SU-DHL-6 (cell line): ENCODE data around the gene NME9.

Source experiments
- H2AFZ ChIP-seq: fragments of 200-600 bp; sonication (generic); 2 replicates; pipeline ENCODE4 v1.6.1; 2014; ENCODE audit warnings: low read depth, mild to moderate bottlenecking, moderate library complexity, mixed read lengths, antibody characterized with exemption, low read length; ENCODE audit not compliant: severe bottlenecking
- H3F3A ChIP-seq: fragments of 200-600 bp; shearing (Covaris generic); 2 replicates; pipeline ENCODE4 v1.6.0; 2016; ENCODE audit warnings: antibody characterized with exemption, mild to moderate bottlenecking; ENCODE audit not compliant: insufficient read depth
- H3K27ac ChIP-seq: fragments of 200-600 bp; sonication (generic); 2 replicates; pipeline ENCODE4 v1.5.1; 2016; ENCODE audit warnings: low read depth, mild to moderate bottlenecking, low read length, moderate library complexity, mixed read lengths
- H3K27me3 ChIP-seq: fragments of 200-600 bp; sonication (generic), shearing (Covaris generic); 2 replicates; pipeline ENCODE4 v1.6.0; 2014; ENCODE audit warnings: mild to moderate bottlenecking, low read length
- H3K36me3 ChIP-seq: fragments of 200-600 bp; sonication (generic); 2 replicates; pipeline ENCODE4 v1.6.1; 2014; ENCODE audit warnings: mild to moderate bottlenecking, low read length, mixed read lengths
- H3K4me2 ChIP-seq: fragments of 300-600, 200-600 bp; shearing (Covaris generic), sonication (generic); 2 replicates; pipeline ENCODE4 v1.6.0; 2014; ENCODE audit warnings: low read length, low read depth, mild to moderate bottlenecking; ENCODE audit not compliant: poor library complexity, severe bottlenecking
- H3K4me3 ChIP-seq: fragments of 200-600 bp; sonication (generic); 2 replicates; pipeline ENCODE4 v1.5.1; 2014; ENCODE audit warnings: antibody characterized with exemption, low read length, mild to moderate bottlenecking, mixed read lengths; ENCODE audit not compliant: insufficient read depth, poor library complexity, severe bottlenecking
- H3K79me2 ChIP-seq: fragments of 200-600 bp; sonication (generic); 2 replicates; pipeline ENCODE4 v1.6.1; 2014; ENCODE audit warnings: mild to moderate bottlenecking, low read length, moderate library complexity; ENCODE audit not compliant: insufficient read depth
- H3K9ac ChIP-seq: fragments of 200-600 bp; sonication (generic); 2 replicates; pipeline ENCODE4 v1.7.0; 2014; ENCODE audit warnings: mild to moderate bottlenecking, low read length
- H3K9me2 ChIP-seq: fragments of 200-600 bp; sonication (generic); replicated peaks from 2 replicates; pipeline ENCODE4 v1.6.1; 2014; ENCODE audit warnings: low read length; ENCODE audit not compliant: insufficient read depth
- H3K9me3 ChIP-seq: fragments of 200-600 bp; sonication (generic); 2 replicates; pipeline ENCODE4 v1.6.1; 2014; ENCODE audit warnings: low read length, mixed read lengths; ENCODE audit not compliant: insufficient read depth
- H4K20me1 ChIP-seq: fragments of 200-600 bp; sonication (generic); 2 replicates; pipeline ENCODE4 v1.6.1; 2014; ENCODE audit warnings: low read depth, mild to moderate bottlenecking, antibody characterized with exemption, low read length, moderate library complexity, mixed read lengths
- EZH2phosphoT487 ChIP-seq: fragments of 200-600 bp; sonication (generic), shearing (Covaris generic); conservative IDR thresholded peaks from 2 replicates; pipeline ENCODE4 v1.6.1; 2018; ENCODE audit warnings: mild to moderate bottlenecking, antibody characterized with exemption, low read length, moderate library complexity, mixed read lengths
- TF ChIP-seq, protein P1 (sequence below): fragments of 200-600 bp; sonication (generic); IDR thresholded peaks from one replicate; pipeline ENCODE4 v1.5.1; 2017; ENCODE audit warnings: antibody characterized with exemption, mild to moderate bottlenecking, low read length, moderate library complexity; ENCODE audit not compliant: insufficient read depth, poor library complexity, severe bottlenecking

Gene NME9

DNA sequence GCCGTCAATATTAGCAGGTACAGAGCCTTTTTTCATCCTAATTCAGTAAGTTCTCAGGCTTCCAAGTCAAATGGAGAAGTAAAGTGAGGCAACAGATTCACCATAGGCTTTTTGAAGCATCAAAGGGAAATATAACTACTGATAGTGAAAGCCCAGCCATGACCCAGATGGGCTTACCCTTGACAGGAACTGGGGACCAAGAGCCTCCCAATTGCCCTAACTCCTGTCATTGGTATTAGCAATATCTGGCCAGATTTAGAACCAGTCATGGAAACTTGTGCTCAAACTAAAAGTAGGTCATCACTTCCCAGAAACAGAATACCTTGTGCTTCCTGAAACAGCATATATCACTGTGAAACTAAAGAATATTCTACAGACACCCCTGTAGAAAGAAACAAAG is 33.0 kb downstream of the NME9 start:
- Histone ChIP-seq H4K20me1 (no peaks in the 10 kb centered on the region), H3K9me3 (no peaks in the 10 kb centered on the region), H3K79me2 (no peaks in the 10 kb centered on the region), H3K27me3 (no peaks in the 10 kb centered on the region), H3K9me2 (no peaks in the 10 kb centered on the region), H3K27ac (no peak overlapping the region), H3K4me3 (no peak overlapping the region), H3K4me2 (no peak overlapping the region), H2AFZ (no peak overlapping the region), H3K36me3 (0 out of 2 replicates have a peak, but pooled peaks cover 3% of the 10 kb centered on the region), H3K9ac (no peak overlapping the region), H3F3A (no peaks in the 10 kb centered on the region)
- no peak for TF ChIP-seq EZH2phosphoT487
- TF ChIP-seq, protein P1, sequence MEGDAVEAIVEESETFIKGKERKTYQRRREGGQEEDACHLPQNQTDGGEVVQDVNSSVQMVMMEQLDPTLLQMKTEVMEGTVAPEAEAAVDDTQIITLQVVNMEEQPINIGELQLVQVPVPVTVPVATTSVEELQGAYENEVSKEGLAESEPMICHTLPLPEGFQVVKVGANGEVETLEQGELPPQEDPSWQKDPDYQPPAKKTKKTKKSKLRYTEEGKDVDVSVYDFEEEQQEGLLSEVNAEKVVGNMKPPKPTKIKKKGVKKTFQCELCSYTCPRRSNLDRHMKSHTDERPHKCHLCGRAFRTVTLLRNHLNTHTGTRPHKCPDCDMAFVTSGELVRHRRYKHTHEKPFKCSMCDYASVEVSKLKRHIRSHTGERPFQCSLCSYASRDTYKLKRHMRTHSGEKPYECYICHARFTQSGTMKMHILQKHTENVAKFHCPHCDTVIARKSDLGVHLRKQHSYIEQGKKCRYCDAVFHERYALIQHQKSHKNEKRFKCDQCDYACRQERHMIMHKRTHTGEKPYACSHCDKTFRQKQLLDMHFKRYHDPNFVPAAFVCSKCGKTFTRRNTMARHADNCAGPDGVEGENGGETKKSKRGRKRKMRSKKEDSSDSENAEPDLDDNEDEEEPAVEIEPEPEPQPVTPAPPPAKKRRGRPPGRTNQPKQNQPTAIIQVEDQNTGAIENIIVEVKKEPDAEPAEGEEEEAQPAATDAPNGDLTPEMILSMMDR = no peak

DNA sequence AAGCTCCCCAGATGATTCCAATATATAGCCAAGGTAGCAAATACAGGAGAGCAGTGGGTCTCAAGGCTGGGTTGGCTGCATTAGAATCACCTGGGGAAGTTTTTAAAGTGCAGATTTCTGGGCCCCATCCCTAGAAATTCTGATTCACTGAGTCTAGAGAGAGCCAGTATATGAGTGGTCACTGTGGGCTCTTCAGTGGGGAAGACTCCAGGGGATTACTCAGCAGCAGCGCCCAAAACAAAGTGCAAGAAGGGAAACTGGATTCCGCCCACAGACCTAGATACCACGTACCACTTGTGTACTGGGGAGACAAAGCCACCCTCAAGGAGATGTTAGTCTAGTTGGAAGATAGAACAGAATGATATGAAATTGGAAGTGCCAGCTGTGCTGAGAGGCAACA is 40.0 kb downstream of the NME9 start:
- H3F3A ChIP-seq = no peaks in the 10 kb centered on the region
- H3K4me2 ChIP-seq = no peak overlapping the region
- no peaks in the 10 kb centered on the region for H3K9me3 ChIP-seq
- H3K9ac ChIP-seq = no peak overlapping the region
- H3K4me3 ChIP-seq = no peak overlapping the region
- no peaks in the 10 kb centered on the region for H3K27me3 ChIP-seq
- no peak overlapping the region for H3K27ac ChIP-seq
- no peaks in the 10 kb centered on the region for H3K9me2 ChIP-seq
- TF ChIP-seq, protein P1 = no peak
- no peak for TF ChIP-seq EZH2phosphoT487
- H3K36me3 ChIP-seq = no peaks in the 10 kb centered on the region; the same call in 1 of the 2 replicates
- no peaks in the 10 kb centered on the region for H3K79me2 ChIP-seq
- H2AFZ ChIP-seq = no peak overlapping the region
- no peaks in the 10 kb centered on the region for H4K20me1 ChIP-seq

DNA sequence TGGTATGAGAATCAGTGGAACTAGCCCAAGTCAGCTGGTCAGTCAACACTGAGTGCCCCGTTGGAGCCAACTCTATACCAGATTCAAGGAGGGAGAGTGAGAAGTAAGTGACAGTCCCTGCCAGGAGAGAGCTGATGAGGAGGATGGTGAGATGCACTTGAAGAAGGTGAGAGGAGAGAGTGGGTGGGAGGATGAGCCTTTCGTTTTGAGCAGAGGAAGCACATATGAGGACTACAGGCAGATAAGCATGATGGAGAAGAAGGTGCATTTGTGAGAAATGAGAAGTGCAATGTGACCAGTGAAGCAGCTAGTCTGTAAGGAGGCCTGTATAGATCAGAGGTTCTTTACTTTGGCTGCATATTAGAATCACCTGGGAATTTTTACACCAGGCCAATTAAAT is 40.4 kb downstream of the NME9 start:
- Histone ChIP-seq H3K79me2 (no peaks in the 10 kb centered on the region), H3K36me3 (no peaks in the 10 kb centered on the region; the same call in 1 of the 2 replicates), H3K9me2 (no peaks in the 10 kb centered on the region), H3K9ac (no peak overlapping the region), H3K4me3 (no peak overlapping the region), H2AFZ (no peak overlapping the region), H3K4me2 (no peak overlapping the region), H4K20me1 (no peaks in the 10 kb centered on the region), H3K27me3 (no peaks in the 10 kb centered on the region), H3F3A (no peaks in the 10 kb centered on the region), H3K9me3 (no peaks in the 10 kb centered on the region), H3K27ac (no peak overlapping the region)
- TF ChIP-seq, protein P1 = no peak
- TF ChIP-seq EZH2phosphoT487 = no peak
